ENCODE data around the gene ERC2. TPM values are rescaled to one million over a fixed set of nuclear protein-coding genes. Genes with fewer than 3 reads are reported as not detected.

The ERC2 gene
- total RNA-seq, 1 experiment from 2014 or later: 6.3 TPM

DNA sequence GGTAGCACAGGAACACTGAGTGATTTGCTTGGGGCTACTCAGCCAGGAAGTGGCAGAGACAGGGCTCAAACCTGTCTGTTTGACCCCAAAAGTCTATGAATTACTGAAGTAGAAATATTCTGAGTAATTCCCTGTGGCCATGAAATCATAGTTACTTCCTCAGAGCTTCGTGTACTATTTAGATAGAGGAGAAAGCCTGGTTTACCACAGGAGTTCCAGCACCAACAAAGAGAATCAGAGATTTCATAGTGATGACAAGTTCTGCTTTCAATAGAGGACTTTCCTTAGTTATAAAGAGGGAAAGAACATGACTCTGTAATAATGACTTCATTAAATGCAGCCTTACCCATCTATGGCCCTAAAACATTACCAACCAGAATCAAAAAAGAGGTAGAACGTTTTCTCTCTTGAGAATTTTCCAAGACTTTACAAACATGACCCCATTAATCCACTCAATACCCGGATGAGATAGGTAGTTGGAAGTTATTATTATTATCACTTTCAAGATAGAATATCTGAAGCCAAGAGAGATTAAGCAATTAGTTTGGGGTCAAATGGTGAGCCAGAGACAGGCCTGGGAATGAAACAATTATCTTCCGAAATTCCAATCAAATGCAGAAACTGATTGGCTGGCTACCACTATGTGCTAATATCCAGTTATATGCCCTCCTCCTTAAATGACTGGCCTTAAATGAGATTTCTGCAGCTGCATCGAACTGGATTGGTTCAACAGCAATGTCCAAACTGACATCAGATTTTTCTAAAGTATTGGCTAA is 967.5 kb downstream of the ERC2 start:
- H3K36me3 ChIP-seq: no peaks in the 10 kb centered on the region
- H3K9me3 ChIP-seq (replicated peaks): no peaks in the 10 kb centered on the region
- H3K4me1 ChIP-seq: no peaks in the 10 kb centered on the region
- DNase-seq: no peak
- no peak overlapping the region for H3K27ac ChIP-seq
- H3K4me3 ChIP-seq: no peak overlapping the region
- no peaks in the 10 kb centered on the region for H3K27me3 ChIP-seq

DNA sequence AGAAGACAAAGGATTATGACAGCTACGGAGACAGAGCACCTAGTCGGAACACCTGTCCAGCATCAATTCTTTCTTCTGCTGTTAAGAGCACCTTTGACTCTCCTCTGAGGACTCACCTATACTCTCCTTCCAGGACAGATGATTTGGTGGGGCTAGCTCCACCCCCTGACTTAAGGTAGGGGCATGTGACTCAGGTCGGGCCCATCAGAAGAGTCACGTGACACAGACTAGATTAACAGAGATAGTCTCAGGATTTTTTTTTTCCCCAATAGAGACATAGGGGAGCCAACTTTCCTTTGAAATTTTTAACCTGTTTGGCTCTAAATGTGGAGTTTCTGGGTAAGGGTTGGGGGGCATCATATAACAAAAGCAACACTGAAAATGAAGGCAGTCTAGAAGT is 969.7 kb downstream of the ERC2 start:
- H3K4me1 ChIP-seq: 0 out of 2 replicates have a peak, but pooled peaks cover 3% of the 10 kb centered on the region

DNA sequence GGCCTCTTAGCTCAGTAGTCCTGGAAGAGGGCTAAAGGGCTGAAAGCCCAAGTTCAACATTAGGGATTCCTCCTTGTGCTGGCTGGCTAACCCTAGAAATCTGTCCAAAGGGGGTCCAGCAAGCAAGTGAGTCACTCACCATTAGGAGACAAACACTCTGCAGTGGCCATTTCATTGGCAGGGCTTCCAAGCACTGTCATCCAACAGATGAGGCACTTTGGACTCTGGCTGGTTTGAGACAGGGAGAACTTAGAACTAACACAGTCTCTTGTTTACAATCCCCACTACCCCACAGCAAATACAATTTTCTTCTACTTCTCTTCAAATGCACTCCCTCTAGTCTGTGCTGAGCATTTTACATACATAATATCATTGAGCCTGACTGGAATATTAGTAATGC is 971.0 kb downstream of the ERC2 start:
- Histone ChIP-seq H3K9me3 (replicated peaks) (no peaks in the 10 kb centered on the region), H3K4me3 (no peak overlapping the region), H3K36me3 (no peaks in the 10 kb centered on the region), H3K4me1 (0 out of 2 replicates have a peak, but pooled peaks cover 3% of the 10 kb centered on the region), H3K27me3 (no peaks in the 10 kb centered on the region), H3K27ac (no peak overlapping the region)
- no peak for DNase-seq

More for the DNA sequence above, 969.7 kb downstream of the ERC2 start:
- Histone ChIP-seq H3K9me3 (replicated peaks) (no peaks in the 10 kb centered on the region), H3K27ac (no peak overlapping the region), H3K36me3 (no peaks in the 10 kb centered on the region), H3K4me3 (no peak overlapping the region), H3K27me3 (no peaks in the 10 kb centered on the region)
- no peak for DNase-seq

DNA sequence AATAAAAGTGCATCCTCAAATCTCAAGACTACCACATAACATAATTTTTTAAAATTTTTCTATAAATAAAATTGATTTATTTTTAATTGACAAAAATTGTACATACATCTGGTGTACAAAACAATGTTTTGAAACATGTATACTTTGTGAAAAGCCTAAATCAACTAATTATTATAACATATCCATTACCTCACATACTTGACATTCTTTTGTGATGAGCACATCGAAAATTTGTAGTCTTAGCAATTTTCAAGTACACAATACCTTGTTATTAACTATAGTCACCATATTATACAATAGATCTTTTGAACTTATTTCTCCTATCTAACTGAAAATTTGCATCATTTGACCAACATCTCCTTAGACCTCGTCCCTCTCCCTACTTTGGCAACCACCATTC is 973.3 kb downstream of the ERC2 start:
- no peaks in the 10 kb centered on the region for H3K9me3 ChIP-seq (replicated peaks)
- no peak for DNase-seq
- no peaks in the 10 kb centered on the region for H3K27me3 ChIP-seq
- peaks cover 20% of the 10 kb centered on the region for H3K4me1 ChIP-seq
- H3K27ac ChIP-seq: no peak overlapping the region
- no peak overlapping the region for H3K4me3 ChIP-seq
- H3K36me3 ChIP-seq: no peaks in the 10 kb centered on the region

DNA sequence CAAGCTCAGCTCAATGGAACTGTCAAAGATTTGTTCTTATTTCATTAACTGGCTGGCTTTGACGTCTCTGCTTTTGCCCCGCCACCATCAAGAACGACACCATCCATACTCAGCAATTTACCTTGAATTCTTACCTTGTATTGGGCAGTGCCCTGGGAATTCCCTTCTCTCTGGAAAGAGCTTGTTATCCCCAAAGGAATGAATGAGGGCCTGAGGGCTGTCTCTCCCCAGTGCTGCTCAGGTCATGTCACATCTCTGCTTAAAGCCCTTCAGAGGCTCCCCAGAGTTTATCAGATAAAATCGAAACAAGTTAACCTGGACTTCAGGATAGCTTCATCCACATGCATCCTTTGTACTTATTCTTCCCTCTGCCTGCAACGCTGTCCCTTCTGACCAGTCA is 975.3 kb downstream of the ERC2 start:
- H3K27ac ChIP-seq: no peak overlapping the region
- no peaks in the 10 kb centered on the region for H3K27me3 ChIP-seq
- peaks cover 22% of the 10 kb centered on the region for H3K4me1 ChIP-seq
- no peak overlapping the region for H3K4me3 ChIP-seq
- no peaks in the 10 kb centered on the region for H3K36me3 ChIP-seq
- H3K9me3 ChIP-seq (replicated peaks): no peaks in the 10 kb centered on the region
- DNase-seq: no peak

DNA sequence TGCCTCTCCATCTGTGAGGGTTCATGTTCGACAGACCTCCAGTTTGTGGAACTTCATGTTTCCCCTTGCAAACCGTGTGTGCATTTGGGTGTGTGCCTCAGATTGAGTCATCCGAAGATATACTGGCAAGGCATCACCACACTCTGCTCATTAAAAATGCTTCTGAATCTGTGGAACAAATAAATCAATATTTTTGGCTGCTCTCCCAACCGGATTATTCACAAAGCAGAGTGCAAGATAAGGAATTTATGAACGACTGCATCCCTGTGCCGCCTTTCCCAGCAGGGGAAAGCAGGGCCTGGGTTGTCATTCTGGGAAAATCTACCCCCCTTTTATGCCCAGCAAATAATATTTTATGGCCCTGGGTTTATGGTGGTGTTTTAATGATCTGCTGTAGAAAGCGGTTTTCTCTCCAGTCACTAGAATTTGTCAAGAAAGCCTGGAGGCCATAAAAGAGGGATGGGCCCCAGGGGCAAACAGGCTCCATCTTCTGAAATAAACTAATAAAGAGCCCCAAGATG is 976.9 kb downstream of the ERC2 start:
- H3K36me3 ChIP-seq: no peaks in the 10 kb centered on the region
- no peak overlapping the region for H3K4me3 ChIP-seq
- peaks cover 22% of the 10 kb centered on the region for H3K4me1 ChIP-seq
- H3K27ac ChIP-seq: no peak overlapping the region
- no peaks in the 10 kb centered on the region for H3K27me3 ChIP-seq
- H3K9me3 ChIP-seq (replicated peaks): no peaks in the 10 kb centered on the region
- DNase-seq: peak in 1 of 2 experiments; percentile 28

DNA sequence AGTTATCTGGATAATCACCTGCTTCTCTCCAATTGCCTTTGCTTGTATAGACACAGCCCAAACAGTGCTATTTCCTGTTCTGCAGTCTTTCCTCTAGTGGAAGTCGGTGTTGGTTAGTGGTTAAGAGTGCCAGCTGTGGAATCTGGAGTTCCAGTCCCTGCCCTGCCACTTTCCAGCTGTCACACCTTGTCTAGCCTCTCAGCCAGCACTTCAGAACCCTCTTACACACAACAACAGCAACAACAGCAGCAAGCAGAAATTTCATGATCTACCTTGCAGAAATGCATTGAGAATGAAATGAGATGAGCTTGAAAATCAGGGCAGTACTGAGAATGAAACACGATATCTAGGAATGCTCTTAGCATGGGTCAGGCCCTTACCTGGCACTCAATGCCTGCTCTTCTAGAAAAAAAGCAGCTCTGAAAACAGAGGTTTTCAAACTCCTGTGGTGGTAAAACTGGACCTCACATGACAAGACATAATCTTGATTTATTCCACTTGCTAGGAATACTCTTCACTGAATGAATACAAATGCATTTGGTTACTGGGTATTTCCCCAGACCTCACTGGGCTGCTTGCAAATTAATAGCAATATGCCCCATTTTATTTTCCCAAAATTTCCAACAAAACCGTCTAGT is 977.9 kb downstream of the ERC2 start:
- Histone ChIP-seq H3K27ac (peak overlapping the region; percentile 78), H3K4me3 (peak overlapping the region; percentile 89), H3K27me3 (no peaks in the 10 kb centered on the region), H3K4me1 (peaks cover 22% of the 10 kb centered on the region), H3K36me3 (no peaks in the 10 kb centered on the region), H3K9me3 (replicated peaks) (no peaks in the 10 kb centered on the region)
- peak; percentile 83 to 92 for DNase-seq

DNA sequence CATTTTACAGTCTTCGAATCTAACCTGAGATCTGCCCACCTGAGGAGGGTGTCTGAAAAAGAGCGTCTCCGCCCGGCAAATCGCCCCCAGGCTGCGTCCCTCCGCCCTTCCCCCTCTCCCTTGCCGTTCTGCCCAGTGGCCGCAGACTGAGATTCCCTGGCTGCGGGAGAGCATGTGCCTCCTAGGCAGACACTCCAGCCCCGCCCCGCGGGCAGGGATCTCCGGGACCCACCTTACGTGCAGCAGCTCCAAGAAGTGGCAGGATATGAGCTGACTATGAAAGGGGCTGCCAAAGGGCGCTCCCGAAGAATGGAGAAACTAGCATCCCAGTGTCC is 978.5 kb downstream of the ERC2 start:
- no peaks in the 10 kb centered on the region for H3K9me3 ChIP-seq (replicated peaks)
- H3K4me3 ChIP-seq: peak overlapping the region; percentile 89
- H3K36me3 ChIP-seq: no peaks in the 10 kb centered on the region
- peaks cover 20% of the 10 kb centered on the region for H3K4me1 ChIP-seq
- no peaks in the 10 kb centered on the region for H3K27me3 ChIP-seq
- H3K27ac ChIP-seq: peak overlapping the region; percentile 78
- DNase-seq: peak; percentile 73 to 78

DNA sequence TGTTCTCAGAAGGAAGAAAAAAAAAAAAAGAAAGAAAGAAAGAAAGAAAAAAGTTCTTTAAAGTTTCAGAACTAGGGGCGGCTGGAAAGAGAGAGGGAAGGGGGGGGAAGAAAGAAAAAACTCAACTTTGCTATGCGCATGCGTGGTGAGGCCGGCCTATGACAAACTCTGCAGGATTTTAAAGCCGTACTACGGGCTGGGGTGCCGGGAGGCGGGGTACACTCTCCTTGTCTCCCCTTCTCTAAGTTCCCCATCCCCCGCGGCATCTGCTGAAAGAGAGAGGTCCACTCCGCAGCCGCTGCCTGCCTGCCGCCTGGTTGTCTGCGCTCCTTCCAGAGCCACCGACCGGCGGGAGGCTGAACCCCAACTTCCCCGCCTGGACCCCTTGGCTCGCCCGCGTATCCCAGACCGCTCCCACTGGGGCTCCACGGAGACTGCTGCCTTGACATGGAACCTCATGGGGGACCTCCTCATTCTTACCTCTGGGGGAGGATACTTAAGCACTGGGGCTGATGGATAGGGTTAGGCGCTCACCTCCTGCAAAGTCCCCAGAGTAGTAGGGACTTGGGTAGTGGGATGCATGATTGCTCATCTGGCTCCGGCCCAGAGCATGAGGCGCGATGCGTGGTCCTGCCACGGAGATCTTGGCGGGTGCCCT is 979.7 kb downstream of the ERC2 start:
- no peaks in the 10 kb centered on the region for H3K9me3 ChIP-seq (replicated peaks)
- peak overlapping the region; percentile 89 for H3K4me3 ChIP-seq
- DNase-seq: peak; percentile 86 to 88
- peaks cover 20% of the 10 kb centered on the region for H3K4me1 ChIP-seq
- H3K27me3 ChIP-seq: no peaks in the 10 kb centered on the region
- H3K27ac ChIP-seq: peak overlapping the region; percentile 78
- peaks cover 9% of the 10 kb centered on the region; the same call in 1 of the 2 replicates for H3K36me3 ChIP-seq

DNA sequence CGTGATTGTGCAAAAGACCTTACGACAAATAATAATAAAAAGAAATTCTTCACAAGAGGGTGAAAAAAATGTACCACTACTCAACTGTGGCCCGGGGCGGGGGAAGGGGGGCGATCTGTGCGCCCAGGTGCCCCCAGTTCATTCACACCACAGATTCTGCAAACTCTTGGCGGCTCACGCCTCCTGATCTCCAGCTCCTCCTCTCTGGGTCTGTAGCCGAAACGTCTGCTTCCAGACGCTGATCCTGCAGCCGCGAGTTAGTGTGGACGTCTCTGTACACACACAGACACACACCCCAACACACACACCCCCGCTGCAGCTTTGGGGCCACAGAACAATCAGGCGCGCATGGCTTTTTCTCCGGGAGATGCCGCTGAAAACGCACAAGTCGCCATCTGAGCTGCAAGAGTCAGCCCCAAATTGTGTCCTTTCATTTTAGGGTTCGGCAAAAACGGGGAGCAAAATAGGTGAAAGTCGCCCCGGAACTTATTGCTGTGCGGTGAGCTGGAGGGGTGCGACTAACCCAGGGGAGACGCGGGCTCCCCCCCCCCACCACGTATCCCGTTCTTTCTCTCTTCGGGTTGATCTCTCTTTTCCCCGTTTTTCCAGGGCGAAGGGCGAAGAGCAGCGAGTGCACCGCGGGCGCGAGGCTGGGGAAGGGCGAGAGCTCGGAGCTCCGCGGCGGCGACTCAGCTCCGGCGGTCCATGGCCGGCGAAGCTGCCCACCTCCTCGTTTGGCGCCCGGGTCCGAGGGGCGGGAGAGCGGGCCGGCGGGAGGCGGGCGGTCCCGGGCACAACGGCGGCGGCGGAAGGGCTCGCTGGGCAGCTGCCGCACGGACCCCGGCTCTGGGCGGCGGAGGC is 980.7 kb downstream of the ERC2 start:
- peak; percentile 76 to 77 for DNase-seq
- Histone ChIP-seq H3K27ac (peak overlapping the region; percentile 78), H3K27me3 (no peaks in the 10 kb centered on the region), H3K9me3 (replicated peaks) (no peaks in the 10 kb centered on the region), H3K36me3 (peaks cover 18% of the 10 kb centered on the region), H3K4me3 (peak overlapping the region; percentile 89), H3K4me1 (peaks cover 20% of the 10 kb centered on the region)

DNA sequence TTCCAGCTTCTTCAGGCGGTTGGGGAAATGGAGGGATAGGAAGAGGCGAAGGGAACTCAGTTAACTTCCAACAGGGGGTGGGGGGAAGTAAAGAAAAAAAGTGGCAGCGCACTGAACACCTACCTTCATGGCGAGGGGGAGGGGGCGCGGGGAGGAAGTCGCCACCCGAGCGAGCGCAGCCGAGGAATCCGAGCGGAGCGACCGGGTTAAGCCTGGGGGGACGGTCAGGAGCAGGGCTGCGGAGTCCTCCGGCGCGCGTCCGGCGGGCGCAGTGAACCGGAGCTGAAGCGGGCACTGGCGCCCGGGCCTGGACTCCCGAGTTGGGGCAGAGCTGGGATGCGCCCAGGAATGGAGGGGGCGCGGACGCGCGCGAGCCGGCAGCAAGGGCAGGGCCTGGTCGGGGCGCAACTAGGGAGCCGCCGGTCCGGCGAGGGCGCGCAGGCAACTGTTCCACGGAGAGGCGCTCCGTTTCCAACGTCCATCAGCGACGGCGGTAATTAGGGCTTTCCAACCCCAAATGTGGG is 981.3 kb downstream of the ERC2 start, which contains the start of gene WNT5A:
TSS of gene WNT5A (minus strand) at position 450 of the 524 bp plus-strand sequence. CDS start at position 129, 321 bp downstream.
- Histone ChIP-seq H3K27me3 (no peaks in the 10 kb centered on the region), H3K9me3 (replicated peaks) (no peaks in the 10 kb centered on the region), H3K36me3 (peaks cover 18% of the 10 kb centered on the region), H3K4me3 (peak within 1 kb of the TSS; percentile 89), H3K4me1 (peaks cover 20% of the 10 kb centered on the region), H3K27ac (peak within 1 kb of the TSS; percentile 78)
- DNase-seq: peak; percentile 73

DNA sequence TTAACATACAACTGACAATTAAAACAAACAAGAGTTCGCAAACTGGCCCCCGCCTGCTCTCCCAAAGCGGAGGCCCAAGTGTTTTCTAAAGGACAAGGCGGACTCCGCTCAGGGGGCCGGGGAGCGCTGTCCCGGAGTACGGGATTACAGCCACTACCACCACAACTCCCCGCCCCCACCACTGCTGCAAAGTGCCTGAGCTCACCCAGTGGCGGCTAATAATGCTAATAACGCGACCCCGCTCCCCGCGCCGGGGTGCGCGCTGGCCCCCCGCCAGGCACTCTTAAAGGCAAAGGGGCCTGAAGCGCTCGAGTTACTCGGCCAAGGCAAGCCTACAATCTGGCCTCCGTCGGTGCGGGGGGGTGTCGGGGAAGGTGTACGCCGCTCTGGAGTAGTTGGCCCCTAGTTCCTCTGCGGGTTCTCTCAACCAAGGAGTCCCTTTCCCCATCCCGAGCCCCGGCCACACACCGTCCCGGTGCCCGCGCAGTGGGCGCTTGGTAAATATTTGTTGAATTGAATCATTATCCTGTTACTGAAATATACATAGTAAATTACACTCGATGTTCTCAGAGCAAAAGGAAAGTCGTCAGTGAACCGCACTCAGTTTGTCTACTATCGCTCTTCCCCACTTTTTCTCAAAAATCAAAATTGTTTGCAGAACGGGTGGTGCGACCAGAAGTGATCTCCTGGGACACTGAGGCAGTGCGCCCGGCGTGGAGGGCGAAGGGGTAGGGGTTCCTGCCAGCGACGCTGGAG is 982.0 kb downstream of the ERC2 start:
- peaks cover 18% of the 10 kb centered on the region for H3K36me3 ChIP-seq
- H3K9me3 ChIP-seq (replicated peaks): no peaks in the 10 kb centered on the region
- peak overlapping the region; percentile 89 for H3K4me3 ChIP-seq
- no peaks in the 10 kb centered on the region for H3K27me3 ChIP-seq
- peak; percentile 90 for DNase-seq
- H3K4me1 ChIP-seq: peaks cover 16% of the 10 kb centered on the region
- peak overlapping the region; percentile 78 for H3K27ac ChIP-seq
